Thoracic aorta (tissue), 2 donors: Measurements from ENCODE around the gene KSR1. TPM values are rescaled to one million over a fixed set of nuclear protein-coding genes. Genes with fewer than 3 reads are reported as not detected.
A peak's percentile ranks its signal among the peaks of the same experiment; 100 is the strongest.
"Not testable (repeated sequence)": the region's sequence is repeated elsewhere in the genome, so short reads cannot be mapped to it uniquely, and the experiment has no call there.

ENCODE experiments used
- ATAC-seq: fragments of 150-250 bp; one replicate; pipeline ENCODE4 v1.8.0; 2017; ENCODE audit warnings: low read depth; ENCODE audit not compliant: insufficient number of reproducible peaks, low FRiP score
- DNase-seq: peaks from one replicate; pipeline ENCODE4 v3.0.0-alpha.2; 2020; ENCODE audit warnings: low spot score
- H3K27ac ChIP-seq, 2 donors: fragments of 200-600 bp; sonication (generic); 1 replicate in 1 of 2; 2 replicates in 1 of 2; pipeline ENCODE4 v1.5.1; 2016; ENCODE audit warnings: mild to moderate bottlenecking in 2 of 2, moderate library complexity in 2 of 2
- H3K27me3 ChIP-seq: fragments of 200-600 bp; sonication (generic); replicated peaks from 2 replicates; pipeline ENCODE4 v1.6.0; 2016; ENCODE audit warnings: mild to moderate bottlenecking; ENCODE audit not compliant: insufficient read depth
- H3K36me3 ChIP-seq: fragments of 200-600 bp; sonication (generic); one replicate; pipeline ENCODE4 v1.5.1; 2016
- H3K4me1 ChIP-seq, 2 donors: fragments of 200-600 bp; sonication (generic); 1 replicate in 1 of 2; 2 replicates in 1 of 2; pipeline versions ENCODE4 v1.5.1 to v1.6.0; 2016; ENCODE audit warnings: low read depth in 2 of 2, mild to moderate bottlenecking in 1 of 2; ENCODE audit not compliant: control insufficient read depth in 1 of 2
- H3K4me3 ChIP-seq: fragments of 200-600 bp; sonication (generic); 2 replicates; pipeline ENCODE4 v1.5.1; 2016; ENCODE audit warnings: mild to moderate bottlenecking
- H3K9me3 ChIP-seq: fragments of 200-600 bp; sonication (generic); 2 replicates; pipeline ENCODE4 v1.5.1; 2016
- CTCF ChIP-seq: fragments of 200-600 bp; sonication (generic); IDR thresholded peaks from one replicate; pipeline ENCODE4 v1.5.1; 2019; ENCODE audit warnings: antibody characterized with exemption
- total RNA-seq, 2 donors: library from RNA; depleted of rRNA; stranded (reverse); fragments of >200 nt; gene quantifications; one replicate each; pipeline versions ENCODE4 v1.1.0 to v1.2.3, GENCODE V29; 2016

Gene KSR1
- total RNA-seq, 2 donors from 2014 or later = 17.6 to 46.0 TPM

DNA sequence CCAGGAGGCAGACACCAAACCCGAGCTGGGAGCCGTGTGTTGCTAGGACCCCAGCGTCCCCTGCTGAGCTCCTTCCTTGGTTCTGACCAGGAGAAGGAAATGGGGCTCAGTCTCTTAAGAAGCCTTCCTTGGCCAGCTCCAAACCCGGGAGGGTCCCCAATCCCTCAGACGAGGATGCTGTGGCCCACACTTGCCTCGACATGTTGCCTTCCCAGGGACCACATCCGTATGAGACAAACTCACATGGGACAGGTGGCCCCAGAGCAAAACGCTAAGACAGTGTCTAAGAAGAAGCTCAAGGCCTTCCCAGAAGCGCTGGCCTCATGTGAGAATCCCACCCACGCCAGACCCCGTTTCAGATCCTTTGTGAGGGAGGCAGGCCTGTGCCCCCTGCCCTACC is 194.6 kb downstream of the KSR1 start:
- peaks cover 0 to 13% of the 10 kb centered on the region in 2 donors for H3K4me1 ChIP-seq
- no peaks in the 10 kb centered on the region for H3K36me3 ChIP-seq
- H3K27me3 ChIP-seq = no peaks in the 10 kb centered on the region
- ATAC-seq = no peak
- no peak overlapping the region for H3K27ac ChIP-seq
- no peak for TF ChIP-seq CTCF
- DNase-seq = no peak
- no peaks in the 10 kb centered on the region for H3K9me3 ChIP-seq
- no peak overlapping the region for H3K4me3 ChIP-seq

GRCh38 chr17:27651411-27652345 is 195.4 kb downstream of the KSR1 start:
- H3K36me3 ChIP-seq = no peaks in the 10 kb centered on the region
- H3K4me3 ChIP-seq = no peak overlapping the region
- H3K27ac ChIP-seq = no peak overlapping the region
- DNase-seq (no peak), ATAC-seq (no peak)
- H3K4me1 ChIP-seq = peaks cover 0 to 13% of the 10 kb centered on the region in 2 donors
- H3K9me3 ChIP-seq = no peaks in the 10 kb centered on the region
- no peaks in the 10 kb centered on the region for H3K27me3 ChIP-seq
- peak; percentile 96 for TF ChIP-seq CTCF

DNA sequence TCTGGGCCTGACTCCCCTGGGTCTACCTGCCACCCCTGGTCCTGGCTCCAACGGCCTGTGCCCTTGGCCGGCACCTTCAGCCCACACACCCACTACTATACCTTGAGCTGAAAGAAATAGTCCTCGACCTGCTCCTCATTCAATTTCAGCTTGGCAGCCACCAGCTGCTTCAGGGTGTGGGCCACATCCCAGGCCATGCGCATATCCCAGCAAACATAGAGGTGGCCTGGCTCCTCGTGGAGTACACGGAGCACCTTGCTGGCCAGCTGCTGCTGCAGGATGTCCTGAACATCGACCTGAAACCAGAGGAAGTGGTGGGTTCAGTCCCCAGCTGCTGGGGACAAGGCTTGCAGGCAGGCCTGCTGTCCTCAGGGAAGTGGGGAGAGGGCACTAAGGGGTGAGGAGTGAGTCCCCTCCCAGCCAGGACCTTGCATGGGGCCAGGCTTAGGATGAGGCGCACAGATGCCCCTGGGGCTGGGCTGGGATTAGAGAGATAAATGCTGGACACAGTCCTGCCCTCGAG is 197.3 kb downstream of the KSR1 start:
- not testable (repeated sequence) for H3K27me3 ChIP-seq, H3K36me3 ChIP-seq, H3K4me3 ChIP-seq, H3K9me3 ChIP-seq, DNase-seq, H3K27ac ChIP-seq, ATAC-seq
- peaks cover 0 to 13% of the 10 kb centered on the region in 2 donors for H3K4me1 ChIP-seq

DNA sequence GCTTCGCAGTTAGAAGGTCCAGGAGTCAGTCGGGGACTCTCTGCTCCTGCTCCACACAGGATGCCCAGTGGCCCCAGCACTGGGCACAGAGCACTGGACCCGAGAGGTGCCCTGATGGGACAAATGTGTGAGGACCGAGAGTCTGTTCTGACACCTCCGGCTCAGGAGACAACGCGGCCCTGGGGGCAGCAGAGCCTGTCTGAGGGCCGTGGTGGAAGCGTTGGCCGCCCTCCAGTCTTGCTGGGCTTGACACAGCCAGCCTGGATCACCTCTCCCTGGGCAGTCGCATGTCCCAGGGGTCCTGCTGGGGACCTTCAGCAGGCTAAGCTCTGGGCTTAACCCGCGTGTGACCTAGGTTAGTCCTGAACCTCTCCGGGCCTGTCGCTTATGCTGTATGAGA is 197.9 kb downstream of the KSR1 start:
- DNase-seq = no peak
- Histone ChIP-seq H3K4me1 (peaks cover 0 to 10% of the 10 kb centered on the region in 2 donors), H3K4me3 (no peak overlapping the region), H3K9me3 (no peaks in the 10 kb centered on the region), H3K36me3 (no peaks in the 10 kb centered on the region), H3K27me3 (no peaks in the 10 kb centered on the region), H3K27ac (no peak overlapping the region)
- no peak for ATAC-seq
- TF ChIP-seq CTCF = no peak

- no peaks in the 10 kb centered on the region for H3K36me3 ChIP-seq
- H3K27ac ChIP-seq = no peak overlapping the region
- H3K4me1 ChIP-seq = peaks cover 0 to 3% of the 10 kb centered on the region in 2 donors
- H3K9me3 ChIP-seq = no peaks in the 10 kb centered on the region
- no peaks in the 10 kb centered on the region for H3K27me3 ChIP-seq
- peak; percentile 92 for TF ChIP-seq CTCF
- no peak overlapping the region for H3K4me3 ChIP-seq
- ATAC-seq (no peak), DNase-seq (peak; percentile 23)
These were observed 198.6 kb downstream of the KSR1 start for GRCh38 chr17:27654654-27655524.

DNA sequence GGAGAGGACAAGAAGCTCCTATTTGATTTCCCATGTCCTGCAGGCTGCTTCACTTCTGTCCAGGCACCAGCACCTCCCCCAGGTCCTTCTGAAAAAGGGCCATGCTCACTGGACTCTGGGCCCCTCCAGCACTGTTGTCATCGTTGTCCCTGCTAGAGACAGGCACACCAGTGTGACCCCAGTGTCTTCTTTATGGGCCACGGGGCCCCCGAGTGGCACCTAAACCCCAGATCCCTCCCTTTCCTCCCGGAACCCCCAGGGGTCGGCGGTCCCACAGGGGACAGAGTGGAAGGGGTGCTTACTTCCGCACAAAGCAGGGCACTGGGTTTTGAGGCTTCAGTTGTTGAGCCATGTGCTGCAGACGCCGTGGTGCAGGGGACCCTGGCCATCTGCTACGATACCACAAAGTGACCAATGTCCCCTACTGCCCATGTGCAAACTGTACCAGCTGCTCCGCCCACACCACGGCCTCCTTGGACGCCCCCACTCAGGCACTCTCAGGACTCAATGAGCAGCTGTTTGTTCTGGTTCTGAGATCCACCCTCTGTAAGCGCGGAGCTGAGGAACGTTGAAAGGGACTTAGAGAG is 199.4 kb downstream of the KSR1 start:
- not testable (repeated sequence) for ATAC-seq, H3K36me3 ChIP-seq, H3K27me3 ChIP-seq, H3K4me3 ChIP-seq, DNase-seq, H3K4me1 ChIP-seq, H3K27ac ChIP-seq, H3K9me3 ChIP-seq

- not testable (repeated sequence) for H3K27ac ChIP-seq, H3K4me3 ChIP-seq, H3K36me3 ChIP-seq, ATAC-seq, H3K9me3 ChIP-seq, H3K27me3 ChIP-seq, DNase-seq, H3K4me1 ChIP-seq
These were observed 200.4 kb downstream of the KSR1 start for GRCh38 chr17:27656620-27657019.
